Measurements from ENCODE around the gene RPL35. TPM values are rescaled to one million over a fixed set of nuclear protein-coding genes. Genes with fewer than 3 reads are reported as not detected.

Gene RPL35
- total and polyA plus RNA-seq, 2 of the 8 experiments (the other 6 are each of a cell fraction or from before 2014, with no cell fraction given), result 1,831 to 2,448 TPM

- peak in 1 of 2 experiments; percentile 12; a peak in 1 of 4 replicates for TF ChIP-seq RAD21 (IDR thresholded peaks at IDR 0.05 in 1 of 2, conservative IDR thresholded peaks at IDR 0.05 in 1 of 2; ENCODE audit: low read depth in 2 of 2, low read length in 2 of 2)
- no peak for TF ChIP-seq SUZ12 (IDR thresholded peaks at IDR 0.05; ENCODE audit: low read length)
These were observed 20.5 kb upstream of the RPL35 start (continued) for GRCh38 chr9:124882231-124882630.
